Measurements from ENCODE around the gene MTG2. TPM values are rescaled to one million over a fixed set of nuclear protein-coding genes. Genes with fewer than 3 reads are reported as not detected.

MTG2 gene, protein sequence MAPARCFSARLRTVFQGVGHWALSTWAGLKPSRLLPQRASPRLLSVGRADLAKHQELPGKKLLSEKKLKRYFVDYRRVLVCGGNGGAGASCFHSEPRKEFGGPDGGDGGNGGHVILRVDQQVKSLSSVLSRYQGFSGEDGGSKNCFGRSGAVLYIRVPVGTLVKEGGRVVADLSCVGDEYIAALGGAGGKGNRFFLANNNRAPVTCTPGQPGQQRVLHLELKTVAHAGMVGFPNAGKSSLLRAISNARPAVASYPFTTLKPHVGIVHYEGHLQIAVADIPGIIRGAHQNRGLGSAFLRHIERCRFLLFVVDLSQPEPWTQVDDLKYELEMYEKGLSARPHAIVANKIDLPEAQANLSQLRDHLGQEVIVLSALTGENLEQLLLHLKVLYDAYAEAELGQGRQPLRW
- total RNA-seq (10 to 100 TPM; 20.7 to 36.8 (median 26.5) TPM), polyA plus RNA-seq (10 to 100 TPM; 28.9 to 40.7 TPM)
- long read RNA-seq, donor 1, transcript MTG2-201 (7 exons, 2,929 nt) = major isoform, 14 of 73 reads
- long read RNA-seq, donor 1, partial matches to known transcripts = 40 of 73 reads
- long read RNA-seq, donor 1, other reads (novel, unspliced or antisense) = 17 of 73 reads
- long read RNA-seq, donor 2, transcript MTG2-201 (7 exons, 2,929 nt) = major isoform, 39 of 185 reads
- long read RNA-seq, donor 2, partial matches to known transcripts = 94 of 185 reads
- long read RNA-seq, donor 2, other reads (novel, unspliced or antisense) = 50 of 185 reads
- long read RNA-seq, donor 3, partial matches to known transcripts = 24 of 34 reads
- long read RNA-seq, donor 3, other reads (novel, unspliced or antisense) = 6 of 34 reads

- ATAC-seq (peak; percentile 94 to 98 (median 98)), DNase-seq (peak; percentile 95 to 98 (median 97))
- Histone ChIP-seq H3K4me1 (peaks cover 8 to 34% (median 27%) of the 10 kb centered on the region in 12 donors), H3K36me3 (peaks cover 0 to 24% (median 15%) of the 10 kb centered on the region in 9 donors), H3K4me3 (peak within 1 kb of the TSS; percentile 77 to 99 (median 96)), H3K27ac (peak within 1 kb of the TSS; percentile 78 to 99 (median 93)), H3K27me3 (no peaks in the 10 kb centered on the region), H3K9me3 (no peaks in the 10 kb centered on the region)
- TF ChIP-seq POLR2A (IDR thresholded peaks at IDR 0.05) = peak in 1 of 2 donors; percentile 93
- peak in 3 of 12 donors; percentile 4 to 14 (median 7) for TF ChIP-seq CTCF (IDR thresholded peaks at IDR 0.05)
- intact Hi-C loops (cut with DNase I) = loop anchor here in 5 of 10 donors (5.0 to 10.0 kb wide), 5 partner anchors 35 to 202 kb away; partner anchors contain the start of genes OSBPL2 (in 3 of the 5) and RPS21 (in 2 of the 5)
- 0 to 1% (median 0%) methylated on average over 51 to 96 of the region's 96 CpGs for WGBS, 4 donors
Observed at GRCh38 chr20:62182469-62183425, at the start of gene MTG2. TSS of gene MTG2 (plus strand) at chr20:62183028. CDS start at chr20:62193421, 10,393 bp downstream.

DNA sequence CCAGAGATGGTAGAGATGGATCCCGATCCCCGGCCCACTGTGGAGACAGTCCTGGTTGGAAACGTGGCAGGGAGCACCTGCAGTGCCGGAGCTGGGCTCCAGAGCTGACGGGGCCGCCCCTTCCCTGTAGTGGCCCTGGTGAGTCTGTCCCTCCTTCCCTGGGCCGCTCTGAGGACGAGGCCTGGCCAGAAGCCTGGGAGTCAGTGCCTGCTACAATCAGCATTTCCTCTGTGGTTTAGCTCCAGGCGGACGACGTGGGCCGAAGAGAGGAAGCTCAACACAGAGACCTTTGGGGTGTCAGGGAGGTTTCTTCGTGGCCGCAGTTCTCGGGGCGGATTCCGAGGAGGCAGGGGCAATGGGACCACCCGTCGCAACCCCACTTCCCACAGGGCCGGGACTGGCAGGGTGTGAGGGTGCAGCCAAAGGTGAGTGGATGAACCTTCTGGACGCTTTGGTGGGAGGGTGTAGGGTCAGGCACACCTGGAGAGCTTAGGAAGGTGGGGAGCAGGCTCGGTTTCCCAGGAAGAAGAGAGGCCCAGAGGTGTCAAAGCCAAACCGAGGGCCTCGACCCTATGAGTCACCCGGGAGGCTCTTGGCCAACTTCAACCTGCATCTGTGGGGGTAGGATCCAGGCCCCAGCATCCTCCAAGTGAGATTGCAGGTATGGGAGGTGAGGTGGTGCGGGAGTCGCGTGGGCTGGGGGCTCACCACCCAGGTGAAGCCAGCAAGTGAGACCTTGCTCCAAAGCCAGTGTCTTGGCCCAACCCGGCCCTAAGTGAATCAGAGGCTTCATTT, 49.6 kb upstream of the MTG2 start:
- Histone ChIP-seq H3K9me3 (no peaks in the 10 kb centered on the region), H3K36me3 (peaks cover 0 to 100% (median 91%) of the 10 kb centered on the region in 9 donors), H3K4me1 (peaks cover 3 to 73% (median 46%) of the 10 kb centered on the region in 12 donors), H3K27me3 (no peaks in the 10 kb centered on the region), H3K27ac (peak overlapping the region; percentile 51 to 92 (median 80)), H3K4me3 (peak overlapping the region in 2 of 12 donors; percentile 10 to 33)
- peak in 3 of 4 donors; percentile 45 to 82 (median 68) for ATAC-seq
- 58 to 72% (median 59%) methylated on average over 23 to 29 of the region's 29 CpGs for WGBS, 4 donors
- intact Hi-C loops (cut with DNase I) = loop anchor here in 1 of 10 donors (5.0 kb wide), 1 partner anchor 111 kb away; no protein-coding TSS in a partner anchor
- no peak for TF ChIP-seq CTCF (IDR thresholded peaks at IDR 0.05)
- DNase-seq = peak; percentile 56 to 77 (median 69)

DNA sequence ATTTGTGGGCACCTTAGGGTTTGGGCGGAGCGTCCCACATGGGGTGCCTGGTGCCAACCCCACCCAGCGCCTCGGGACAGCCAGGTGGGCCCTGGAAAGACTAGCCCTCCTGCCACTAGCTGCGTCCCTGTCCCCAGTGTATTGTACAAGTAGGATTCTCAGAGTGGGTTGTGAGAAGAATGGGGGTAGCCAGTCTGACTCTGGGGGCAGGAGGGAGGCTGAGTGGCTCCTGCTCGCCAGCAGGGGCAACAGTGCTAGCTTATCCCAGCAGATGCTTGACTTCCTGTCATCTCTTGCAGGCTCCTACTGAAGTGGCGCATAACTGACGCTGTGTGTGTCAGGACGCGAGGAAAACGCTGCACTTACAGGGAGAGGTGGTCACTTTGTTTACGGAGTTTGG, 49.0 kb upstream of the MTG2 start:
- no peaks in the 10 kb centered on the region for H3K9me3 ChIP-seq
- peaks cover 3 to 67% (median 45%) of the 10 kb centered on the region in 12 donors for H3K4me1 ChIP-seq
- peak; percentile 27 to 45 (median 44) for ATAC-seq
- intact Hi-C loops (cut with DNase I) = loop anchor here in 1 of 10 donors (5.0 kb wide), 1 partner anchor 112 kb away; no protein-coding TSS in a partner anchor
- TF ChIP-seq POLR2A (IDR thresholded peaks at IDR 0.05) (no peak), CTCF (IDR thresholded peaks at IDR 0.05) (peak in 7 of 12 donors; percentile 10 to 30 (median 24))
- peak overlapping the region in 1 of 12 donors; percentile 33 for H3K4me3 ChIP-seq
- WGBS, 4 donors = 64 to 66% (median 66%) methylated on average over 11 to 12 of the region's 12 CpGs
- H3K27ac ChIP-seq = peak overlapping the region in 10 of 12 donors; percentile 5 to 90 (median 74)
- peaks cover 0 to 100% (median 91%) of the 10 kb centered on the region in 9 donors for H3K36me3 ChIP-seq
- peak in 1 of 5 donors; percentile 25 for DNase-seq
- H3K27me3 ChIP-seq = no peaks in the 10 kb centered on the region
